Medulla oblongata (tissue), 1 donor: ENCODE results near the gene UST.
"Not testable (repeated sequence)": the region's sequence is repeated elsewhere in the genome, so short reads cannot be mapped to it uniquely, and the experiment has no call there.

Source experiments
- DNase-seq: peaks from one replicate; pipeline ENCODE4 v3.0.0-alpha.2; 2015; ENCODE audit errors: extremely low spot score

Gene UST

DNA sequence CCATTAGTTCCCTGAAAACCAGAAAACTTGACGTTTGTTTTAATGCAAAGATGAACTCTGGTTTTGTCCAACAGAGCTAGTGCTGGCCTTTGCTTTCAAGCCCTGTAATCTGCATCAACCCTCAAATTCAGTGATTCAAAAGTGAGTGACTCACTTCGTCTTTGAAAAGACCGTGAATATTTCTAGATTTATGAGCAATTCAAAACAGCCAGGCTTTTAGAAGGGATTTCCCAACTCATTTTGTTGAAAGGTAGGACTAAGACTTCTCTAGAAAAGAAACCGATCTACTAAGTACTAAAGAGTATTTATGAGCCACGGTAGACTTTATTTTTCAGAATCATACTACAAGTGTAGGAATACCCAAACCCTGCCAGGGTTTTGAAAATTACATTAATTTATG, 121.5 kb downstream of the UST start:
- no peak for DNase-seq

DNA sequence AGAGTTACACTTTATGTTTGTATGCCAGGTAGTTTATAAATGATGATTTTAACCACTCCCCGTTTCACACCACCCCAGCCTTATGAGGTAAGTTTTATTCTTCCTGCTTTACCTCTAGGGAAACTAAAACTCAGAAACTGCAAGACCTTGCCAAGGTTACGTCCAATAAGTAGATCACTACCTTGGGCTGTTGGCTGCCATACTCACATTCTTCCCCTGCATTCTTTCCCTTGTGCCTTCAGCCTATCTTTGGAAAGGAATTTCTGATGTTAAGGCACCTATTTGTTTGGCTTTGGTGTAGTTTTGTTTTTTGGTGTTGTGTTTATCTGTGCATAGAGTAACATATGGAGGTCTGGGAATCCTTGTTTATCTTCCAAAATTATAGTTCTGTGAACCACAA, 122.1 kb downstream of the UST start:
- no peak for DNase-seq

DNA sequence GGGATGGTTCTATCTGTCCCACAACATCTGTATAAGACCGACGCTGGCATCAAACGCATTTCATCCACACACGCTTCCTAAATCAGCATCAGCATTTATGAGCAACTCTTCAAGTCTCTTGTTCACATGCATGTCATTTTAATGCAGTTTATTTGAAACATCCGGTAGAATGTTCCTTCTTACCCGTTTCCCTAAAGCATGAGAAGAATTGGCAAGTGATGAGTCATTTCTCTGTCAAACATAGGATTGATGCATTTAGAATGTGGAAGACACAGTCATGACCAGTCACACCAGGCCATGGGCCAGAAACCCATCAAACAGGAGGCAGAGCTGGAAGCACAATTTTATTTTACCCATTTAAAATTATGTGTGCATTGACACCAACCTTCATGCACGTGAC, 122.8 kb downstream of the UST start:
- DNase-seq = no peak

DNA sequence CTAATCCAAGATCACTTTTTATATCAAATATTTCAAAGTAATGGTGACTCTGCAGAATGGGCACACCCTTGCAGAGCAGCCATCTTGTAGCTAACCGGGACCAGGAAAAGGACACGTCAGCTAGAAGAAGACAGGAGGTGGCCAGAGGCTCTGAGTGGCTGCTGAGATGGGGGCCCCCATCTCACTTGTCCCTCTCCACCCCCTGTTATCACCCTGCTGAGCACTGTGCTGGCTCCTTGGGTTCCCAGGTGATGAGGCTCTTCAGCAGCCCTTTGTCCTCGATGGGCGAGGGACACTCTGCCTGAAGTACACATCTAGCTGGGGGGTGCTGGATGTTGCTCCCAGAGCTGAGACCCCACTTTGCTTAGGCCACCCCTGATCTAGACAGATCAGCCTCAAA, 126.3 kb downstream of the UST start:
- DNase-seq = no peak

DNA sequence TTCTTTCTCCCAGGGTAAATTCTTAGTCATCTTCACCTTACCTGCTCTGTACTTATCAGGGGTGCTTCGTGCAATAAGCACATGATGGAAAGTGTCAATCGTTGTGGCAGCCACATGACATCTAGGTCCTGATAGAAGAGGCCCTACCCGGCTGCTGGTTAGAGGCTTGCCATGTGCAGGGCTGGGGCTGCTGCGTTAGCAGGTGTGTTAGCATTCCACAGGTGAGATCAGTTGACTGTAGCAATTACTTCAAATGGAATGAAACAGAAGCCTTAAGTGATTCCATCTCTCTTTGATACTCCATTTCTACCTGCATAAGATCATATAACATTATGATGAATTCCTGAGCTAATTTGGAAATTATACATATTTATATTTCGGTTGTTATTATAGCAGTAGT, 127.0 kb downstream of the UST start:
- DNase-seq = no peak

DNA sequence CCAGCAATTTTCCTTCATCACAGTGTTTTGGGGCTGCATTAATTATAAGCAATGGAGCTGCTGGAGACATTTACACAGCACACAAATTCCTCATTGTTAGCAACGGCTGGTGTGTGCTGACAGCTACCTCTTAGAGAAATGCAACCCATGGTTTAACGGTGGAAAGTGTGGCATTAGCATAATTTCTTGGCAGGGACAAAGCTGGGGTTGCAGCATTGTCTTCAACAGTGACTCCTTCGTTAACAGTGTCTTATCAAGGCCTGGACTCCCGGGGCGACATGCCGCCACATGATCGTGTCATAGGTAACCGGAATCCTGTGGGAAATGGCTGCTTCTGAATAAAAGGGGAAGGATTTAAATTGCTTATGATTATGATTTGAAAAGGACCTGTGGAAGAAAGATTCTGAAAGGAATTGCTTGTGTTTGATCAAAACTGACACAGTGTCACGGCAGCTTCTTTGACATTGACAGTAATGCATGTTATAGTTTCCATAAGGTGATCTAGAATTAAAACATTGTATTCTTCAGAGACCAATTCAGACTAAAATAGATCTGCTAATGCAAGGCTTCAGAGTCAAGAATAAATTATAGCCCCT, 128.0 kb downstream of the UST start:
- peak; percentile 38 for DNase-seq

DNA sequence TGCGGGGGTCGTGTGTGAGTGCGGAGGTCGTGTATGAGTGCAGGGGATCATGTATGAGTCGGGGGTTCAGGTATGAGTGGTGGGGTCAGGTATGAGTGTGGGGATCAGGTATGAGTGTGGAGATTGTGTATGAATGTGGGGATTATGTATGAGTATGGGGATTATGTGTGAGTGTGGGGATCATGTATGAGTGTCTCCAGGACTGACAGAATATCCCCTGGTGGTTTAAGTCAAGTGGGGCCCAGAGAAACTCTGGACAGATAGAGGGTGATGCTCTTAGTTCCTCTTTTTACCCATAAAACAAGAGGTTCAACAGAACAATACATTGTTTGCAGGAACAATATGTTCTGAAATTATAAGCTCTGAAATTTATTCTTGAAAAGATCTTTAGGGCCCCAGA, 131.9 kb downstream of the UST start:
- DNase-seq = no peak

DNA sequence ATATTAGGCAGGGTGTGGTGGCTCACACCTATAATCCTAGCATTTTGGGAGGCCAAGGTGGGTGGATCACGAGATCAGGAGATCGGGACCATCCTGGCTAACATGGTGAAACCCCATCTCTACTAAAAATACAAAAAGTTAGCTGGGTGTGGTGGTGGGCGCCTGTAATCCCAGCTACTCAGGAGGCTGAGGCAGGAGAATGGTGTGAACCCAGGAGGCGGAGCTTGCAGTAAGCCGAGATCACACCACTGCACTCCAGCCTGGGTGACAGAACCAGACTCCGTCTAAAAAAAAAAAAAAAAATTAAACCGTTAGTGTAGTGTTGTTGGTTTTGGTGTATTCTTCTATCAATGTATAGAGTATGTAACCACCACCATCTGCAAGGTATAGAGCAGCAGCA, 133.9 kb downstream of the UST start:
- DNase-seq = not testable (repeated sequence)

DNA sequence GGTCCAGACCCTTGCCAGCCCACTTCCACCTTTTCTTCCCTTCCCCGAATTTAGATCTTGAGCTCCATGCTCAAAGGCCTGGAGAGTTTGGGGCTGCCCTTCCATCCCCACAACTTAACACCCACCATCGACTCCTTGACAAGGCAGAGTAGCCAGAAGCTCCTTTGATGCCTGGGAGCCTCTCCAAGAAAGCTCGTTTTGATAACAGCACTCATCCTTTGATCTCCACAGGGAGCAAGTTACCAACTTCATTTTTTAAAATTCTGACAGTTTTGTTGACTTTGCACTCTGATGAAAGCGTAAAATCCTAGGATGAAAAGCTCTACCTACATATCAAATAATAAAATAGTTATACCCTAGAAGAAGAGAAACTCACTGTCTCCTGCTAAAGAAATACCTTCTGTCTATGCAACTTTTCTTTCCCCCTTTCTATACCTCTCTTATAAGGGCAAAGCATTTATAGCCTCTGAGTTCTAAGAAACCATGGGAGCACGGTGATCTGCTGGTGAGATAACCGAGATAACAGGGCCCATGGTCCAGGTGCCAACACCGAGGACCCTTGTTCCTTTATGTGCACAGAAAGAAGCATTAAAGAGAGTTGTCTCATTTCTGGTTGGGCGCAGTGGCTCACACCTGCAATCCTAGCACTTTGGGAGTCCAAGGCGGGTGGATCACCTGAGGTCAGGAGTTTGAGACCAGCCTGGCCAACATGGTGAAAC, 134.9 kb downstream of the UST start:
- no peak for DNase-seq

DNA sequence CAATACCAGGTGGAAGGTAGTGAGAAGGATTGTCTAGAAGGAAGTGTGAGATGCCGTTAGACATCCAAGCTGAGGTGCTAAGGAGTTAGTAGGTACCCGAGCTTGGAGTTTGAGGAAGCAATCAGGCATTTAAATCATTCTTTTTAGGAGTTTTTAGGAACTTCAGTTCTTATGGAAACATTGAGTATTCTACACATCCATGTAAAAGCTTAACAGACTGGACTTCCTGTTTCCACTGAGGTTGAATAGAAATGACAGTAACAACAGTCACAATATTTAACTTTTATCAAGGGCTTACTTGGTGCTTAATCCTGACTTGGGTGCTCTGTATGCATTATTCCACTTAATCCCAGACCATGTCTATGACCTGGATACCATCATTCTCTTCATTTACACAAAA, 136.4 kb downstream of the UST start:
- no peak for DNase-seq

DNA sequence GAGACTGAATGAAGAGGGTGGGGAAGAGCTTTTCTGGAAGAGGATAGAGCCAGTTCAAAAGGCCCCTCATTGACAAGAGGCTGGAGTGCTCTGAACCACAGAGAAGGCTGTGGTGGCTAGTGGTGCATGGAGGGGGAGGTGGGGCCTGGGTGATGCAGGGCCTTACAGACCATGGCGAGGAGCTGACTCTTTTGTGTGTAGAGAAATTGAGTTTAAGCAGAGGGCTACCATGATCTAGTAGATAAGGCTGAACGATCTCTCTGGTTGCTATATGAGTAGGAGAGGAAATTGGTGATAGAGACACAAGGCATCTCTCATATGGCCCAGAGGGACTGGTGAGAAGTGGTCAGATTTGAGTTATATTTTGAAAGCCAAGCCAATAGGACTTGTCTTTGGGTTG, 137.6 kb downstream of the UST start:
- no peak for DNase-seq

DNA sequence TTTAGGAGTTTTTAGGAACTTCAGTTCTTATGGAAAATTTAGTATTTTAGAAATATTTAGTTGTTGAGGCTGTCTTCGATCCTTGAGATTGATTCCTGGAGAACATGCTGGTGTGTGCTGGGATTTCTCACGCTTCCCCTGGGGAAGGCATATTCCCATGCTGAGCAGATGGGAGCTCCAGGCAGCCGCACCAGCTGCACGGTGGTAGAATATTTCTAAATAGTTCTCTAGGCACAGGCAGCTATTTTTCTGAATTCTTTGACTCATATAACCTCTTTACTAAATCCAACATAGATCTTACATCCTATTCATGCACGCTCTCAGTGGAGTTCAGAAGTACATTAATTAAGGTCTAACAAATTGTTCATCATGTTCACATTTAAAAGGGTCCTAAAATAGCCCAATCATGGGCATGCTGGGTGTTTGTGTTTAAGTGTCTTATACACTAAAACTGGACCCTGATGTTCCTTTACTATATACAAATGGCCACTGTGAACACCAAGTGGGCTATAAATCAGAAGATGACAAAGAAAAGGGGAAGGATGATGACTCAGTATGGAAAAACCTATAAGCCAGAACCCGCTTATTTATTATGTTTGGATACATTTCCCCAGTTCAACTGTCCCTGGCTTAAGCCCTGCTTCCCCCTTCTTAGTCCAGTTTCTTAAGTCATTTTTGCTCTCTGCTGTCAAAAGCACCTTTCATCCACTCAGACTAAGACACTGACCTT, 138.5 kb downstream of the UST start:
- DNase-seq = no peak

DNA sequence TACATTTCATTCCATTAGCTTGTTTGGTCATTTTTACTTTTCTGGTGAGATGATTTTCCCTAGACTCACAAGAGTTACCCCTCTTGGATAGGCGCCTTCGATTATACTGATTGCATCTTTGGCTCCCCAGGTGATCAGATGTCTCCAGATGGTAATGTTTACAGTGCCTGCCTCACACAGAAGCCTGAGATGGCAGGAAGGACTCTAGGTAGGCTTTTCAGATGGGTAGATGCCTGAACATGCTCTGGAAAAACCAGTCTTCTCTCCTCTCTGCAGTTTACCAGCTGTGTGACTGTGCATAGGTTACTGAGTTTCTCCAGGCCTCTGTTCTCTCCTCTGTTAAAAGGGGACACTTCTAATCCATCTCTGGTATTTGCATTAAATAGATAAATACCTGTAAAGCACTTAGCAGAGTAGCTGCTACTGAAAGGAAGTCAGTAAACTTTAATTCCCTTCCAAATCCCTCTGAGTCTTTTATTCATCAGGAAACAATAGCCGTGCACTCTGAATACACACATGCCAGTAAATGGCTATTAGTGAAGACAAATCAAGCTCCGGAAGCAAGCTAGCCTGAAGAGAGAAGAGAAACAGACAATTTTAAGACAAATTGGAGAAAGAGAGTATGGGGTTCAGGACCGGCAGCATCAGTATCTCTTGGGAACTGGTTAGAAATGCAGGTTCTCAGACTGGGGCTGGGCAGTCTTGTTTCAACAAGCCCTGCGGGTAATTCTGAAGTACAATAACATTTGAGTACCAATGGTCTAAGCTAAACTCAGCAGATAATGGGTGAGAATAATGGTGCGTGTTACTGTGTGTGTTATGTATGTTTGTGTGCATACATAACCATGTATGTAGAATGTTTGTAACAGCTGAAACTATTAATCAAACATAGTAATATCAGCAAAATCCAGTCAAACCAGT, 139.4 kb downstream of the UST start:
- no peak for DNase-seq

DNA sequence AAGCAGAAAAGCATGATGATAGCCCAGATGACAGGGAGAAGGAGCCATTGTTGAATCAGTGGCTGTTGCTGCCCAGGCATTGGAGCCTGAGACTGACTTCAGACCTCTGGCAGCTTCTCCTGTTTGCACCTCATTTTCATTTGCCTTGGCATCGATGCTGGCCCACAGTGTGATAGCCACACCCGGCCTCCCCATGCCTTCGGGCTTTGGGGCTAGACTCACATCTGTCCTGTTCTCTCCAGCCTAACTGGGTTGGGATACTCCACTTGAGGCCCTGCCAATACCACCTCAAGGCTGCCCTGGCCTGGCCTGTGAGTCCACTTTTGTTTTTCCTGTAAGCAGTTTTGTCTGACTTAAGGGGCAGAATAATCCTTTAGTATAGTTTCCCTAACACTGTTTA, 140.4 kb downstream of the UST start:
- peak; percentile 20 for DNase-seq

DNA sequence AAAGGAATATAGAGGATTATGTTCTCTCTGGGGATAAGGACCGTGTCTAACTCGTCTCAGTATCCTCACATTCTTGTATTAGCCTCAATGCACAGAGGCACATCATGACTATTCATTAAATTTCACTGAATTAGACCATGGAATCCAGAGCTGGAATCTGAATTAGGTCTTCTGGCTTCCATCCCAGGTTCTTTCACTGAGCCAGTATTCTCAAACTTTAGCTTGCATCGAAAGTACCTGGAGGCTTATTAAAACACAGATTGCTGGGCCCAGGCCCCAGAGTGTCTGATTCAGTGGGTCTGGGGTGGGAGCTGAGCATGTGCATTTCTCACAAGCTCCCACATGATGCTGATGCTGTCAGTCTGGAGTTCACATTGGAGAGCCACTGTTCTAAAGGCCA, 142.0 kb downstream of the UST start:
- peak; percentile 56 for DNase-seq

DNA sequence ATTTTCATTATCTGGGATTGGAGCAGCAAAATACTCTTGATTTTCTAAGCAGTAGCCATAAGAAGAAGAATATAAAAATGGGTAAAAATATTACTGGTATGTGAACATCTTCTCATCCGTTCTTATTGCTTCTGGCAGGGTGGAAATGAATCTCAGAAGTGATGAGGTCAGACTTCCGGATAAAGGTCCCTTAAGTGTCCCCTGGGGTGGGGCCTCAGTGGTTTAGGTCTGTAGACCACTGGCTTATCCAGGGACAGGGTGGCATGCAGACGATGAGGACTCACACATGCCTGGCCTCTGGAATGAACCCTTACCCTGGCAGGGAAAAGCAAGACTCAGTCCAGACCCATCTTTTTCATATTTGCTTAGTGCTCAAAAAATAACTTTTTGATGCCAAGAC, 143.3 kb downstream of the UST start:
- no peak for DNase-seq

DNA sequence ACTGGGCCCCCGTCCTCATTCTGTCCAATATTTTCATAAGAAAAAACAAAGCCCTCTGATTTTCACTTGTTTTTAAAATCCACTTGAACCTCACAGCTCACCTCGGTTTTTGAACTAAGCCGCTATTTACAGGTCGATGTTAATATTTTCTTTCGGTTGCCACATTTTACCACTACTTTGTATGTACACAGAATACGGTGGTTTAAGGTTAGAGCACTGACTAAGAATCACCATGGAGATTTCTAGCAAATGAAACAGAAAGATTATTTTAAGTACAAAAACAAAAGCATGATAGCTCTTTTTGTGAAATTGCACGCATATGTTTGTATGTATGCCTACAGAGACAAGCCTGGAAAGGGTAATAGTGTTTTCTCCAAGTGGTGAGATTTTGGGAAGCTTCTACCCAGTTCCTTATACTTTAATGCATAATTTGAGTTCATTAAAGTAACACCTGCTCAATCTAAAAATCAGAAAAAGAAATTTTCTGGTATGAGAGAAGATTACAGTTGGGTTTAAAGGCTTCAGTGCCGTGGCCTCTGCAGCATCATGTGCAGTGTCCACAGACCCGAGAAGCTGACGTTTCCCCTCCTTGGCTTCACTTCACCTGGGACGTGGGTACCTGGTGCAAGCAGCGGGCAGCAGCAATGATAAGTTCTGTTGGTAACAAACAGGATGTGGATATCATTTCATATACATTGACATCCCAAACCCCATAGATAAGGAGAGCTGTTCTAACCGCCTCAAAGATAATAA, 144.0 kb downstream of the UST start:
- DNase-seq = no peak

DNA sequence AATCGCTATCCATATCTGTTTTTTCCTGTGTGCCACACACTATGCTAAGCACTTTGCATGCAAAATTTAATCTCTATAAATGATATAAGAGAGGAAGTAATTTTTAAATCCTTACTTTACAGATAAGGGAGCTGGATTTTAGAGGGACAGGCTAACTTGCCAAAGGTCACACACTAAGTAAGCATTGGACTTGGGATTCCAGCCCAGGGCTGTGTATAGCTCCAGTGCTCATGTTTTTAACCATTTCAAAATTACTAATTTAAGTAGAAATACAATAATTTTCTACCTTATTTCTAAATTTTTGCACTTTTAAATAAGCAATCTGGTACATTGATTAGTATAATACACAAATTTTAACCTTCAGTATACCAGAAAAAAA, 144.6 kb downstream of the UST start:
- no peak for DNase-seq

DNA sequence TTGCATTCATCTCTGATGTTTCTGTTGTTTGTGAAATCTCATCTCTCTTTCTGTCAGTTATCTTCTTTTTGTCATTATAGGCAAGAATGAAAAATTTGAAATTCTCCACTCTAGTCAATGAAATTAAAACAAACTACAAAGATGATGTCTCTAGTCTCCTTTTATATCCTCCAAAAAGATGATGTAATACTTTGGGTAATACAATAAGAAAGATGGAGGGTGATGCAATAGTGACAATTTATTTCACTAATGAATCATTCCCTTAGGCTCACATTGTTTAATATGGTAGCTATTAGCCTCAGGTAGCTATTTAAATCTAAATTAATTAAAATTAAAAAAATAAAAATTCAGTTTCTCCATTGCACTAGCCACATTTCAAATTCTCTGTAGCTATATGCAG, 145.4 kb downstream of the UST start:
- no peak for DNase-seq

DNA sequence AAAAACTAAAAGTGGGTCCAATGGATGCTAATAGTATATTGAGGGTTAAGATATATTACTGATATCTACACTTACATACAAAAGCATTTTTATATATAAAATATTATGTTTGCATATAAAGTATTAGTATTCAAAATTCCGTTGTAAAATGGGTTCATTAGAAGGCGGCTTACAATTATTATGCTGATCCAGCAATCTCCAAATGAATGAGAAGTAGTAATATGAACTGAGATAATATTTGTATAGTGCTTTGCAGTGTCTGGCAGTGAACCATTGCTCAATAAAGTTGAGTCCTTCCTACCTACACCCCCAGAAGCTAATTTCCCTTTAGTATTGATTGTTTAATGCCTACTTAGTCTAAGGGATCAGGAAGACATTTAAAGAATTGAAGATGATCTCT, 146.2 kb downstream of the UST start:
- DNase-seq = no peak

DNA sequence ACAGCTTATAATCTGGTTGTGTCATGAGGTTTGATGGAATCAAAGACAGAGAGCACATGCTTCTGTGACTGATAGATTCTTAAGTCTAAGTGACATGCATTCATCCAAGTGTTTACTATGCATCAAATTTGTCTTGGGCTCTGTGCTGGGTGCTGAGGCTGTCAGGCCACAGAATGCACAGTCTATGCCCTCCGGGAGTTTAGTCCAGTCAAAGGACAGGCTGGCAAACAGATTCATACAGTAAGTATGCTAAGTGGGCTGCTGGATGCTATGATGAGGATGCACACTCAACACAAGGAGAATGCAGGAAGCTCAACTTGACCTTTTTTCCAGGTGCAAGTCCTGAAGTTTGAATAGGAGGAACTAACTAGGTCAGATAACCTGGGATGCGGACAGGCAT, 146.7 kb downstream of the UST start:
- DNase-seq = no peak
